ENCODE measurements around the gene OR4P4. TPM values are rescaled to one million over a fixed set of nuclear protein-coding genes. Genes with fewer than 3 reads are reported as not detected.

The OR4P4 gene
- total RNA-seq, 1 experiment from 2014 or later, result not detected

GRCh38 chr11:55673860-55674259 lies 38.9 kb downstream of the OR4P4 start:
- no peak overlapping the region for H3K4me3 ChIP-seq (ENCODE audit: low read depth, low read length, poor library complexity, severe bottlenecking)
- H3K27ac ChIP-seq (ENCODE audit: low read depth, low read length, poor library complexity, severe bottlenecking), result no peak overlapping the region
- DNase-seq (ENCODE audit: low spot score), result no peak
- intact Hi-C loops (cut with micrococcal nuclease; ENCODE audit: unreplicated experiment), result no loop called here
- no peaks in the 10 kb centered on the region for H3K4me1 ChIP-seq (ENCODE audit: insufficient read depth, low read length, poor library complexity, severe bottlenecking)
- POLR2A ChIA-PET (ENCODE audit: low non-redundant PET), result no interaction called here
- no peaks in the 10 kb centered on the region for H3K9me3 ChIP-seq (ENCODE audit: low read depth, low read length, poor library complexity, severe bottlenecking)
- no TSS peak for BruUV-seq (replicated peaks)
- H3K27me3 ChIP-seq (replicated peaks; ENCODE audit: insufficient read depth, low read depth, low read length, poor library complexity), result no peaks in the 10 kb centered on the region
- TF ChIP-seq CTCF (conservative IDR thresholded peaks at IDR 0.05; ENCODE audit: low read depth, low read length) (no peak), EZH2 (IDR thresholded peaks at IDR 0.05; ENCODE audit: borderline replicate concordance, low read depth, low read length, poor library complexity, severe bottlenecking) (no peak)
- no peaks in the 10 kb centered on the region for H3K36me3 ChIP-seq (ENCODE audit: insufficient read depth, low read length, poor library complexity, severe bottlenecking)
- CTCF ChIA-PET, result no interaction called here

Other genes starting within 250 kb of the OR4P4 start
- gene OR4C15, start 80.6 kb upstream of the OR4P4 start, total RNA-seq (2021), result not detected in 2 replicates
- not detected in 2 replicates for gene OR4C16, start 63.0 kb upstream of the OR4P4 start, total RNA-seq (2021)
- gene OR4C11, start 27.5 kb upstream of the OR4P4 start, total RNA-seq (2021), result not detected in 2 replicates
- not detected in 2 replicates for gene OR4S2, start 13.2 kb downstream of the OR4P4 start, total RNA-seq (2021)
- not detected in 2 replicates for gene OR4C6, start 27.1 kb downstream of the OR4P4 start, total RNA-seq (2021)
- gene OR5D13, start 138.3 kb downstream of the OR4P4 start, total RNA-seq (2021), result not detected in 2 replicates
- not detected in 2 replicates for gene OR5D14, start 160.4 kb downstream of the OR4P4 start, total RNA-seq (2021)
- gene OR5L1, start 176.3 kb downstream of the OR4P4 start, total RNA-seq (2021), result not detected in 2 replicates
- not detected in 2 replicates for gene OR5D18, start 184.5 kb downstream of the OR4P4 start, total RNA-seq (2021)
- not detected in 2 replicates for gene OR5L2, start 192.1 kb downstream of the OR4P4 start, total RNA-seq (2021)
- gene OR5D16, start 203.6 kb downstream of the OR4P4 start, total RNA-seq (2021), result not detected in 2 replicates
- not detected in 2 replicates for gene TRIM51, start 248.2 kb downstream of the OR4P4 start, total RNA-seq (2021)

Data from A673 (cell line).